LHCN-M2 (cell line): ENCODE data around the gene PCDH9. TPM values are rescaled to one million over a fixed set of nuclear protein-coding genes. Genes with fewer than 3 reads are reported as not detected.
A peak's percentile ranks its signal among the peaks of the same experiment; 100 is the strongest.
"Not testable (repeated sequence)": the region's sequence is repeated elsewhere in the genome, so short reads cannot be mapped to it uniquely, and the experiment has no call there.

ENCODE experiments used
- DNase-seq: peaks from one replicate; pipeline ENCODE4 v3.0.0-alpha.2; 2012; ENCODE audit warnings: low read depth
- total RNA-seq: library from RNA; depleted of rRNA; stranded (reverse); fragments of >200 nt; gene quantifications from 2 replicates; pipeline ENCODE4 v1.2.3, GENCODE V29; 2014

The PCDH9 gene
- total RNA-seq, 1 experiment from 2014 or later, result 90.6 TPM

DNA sequence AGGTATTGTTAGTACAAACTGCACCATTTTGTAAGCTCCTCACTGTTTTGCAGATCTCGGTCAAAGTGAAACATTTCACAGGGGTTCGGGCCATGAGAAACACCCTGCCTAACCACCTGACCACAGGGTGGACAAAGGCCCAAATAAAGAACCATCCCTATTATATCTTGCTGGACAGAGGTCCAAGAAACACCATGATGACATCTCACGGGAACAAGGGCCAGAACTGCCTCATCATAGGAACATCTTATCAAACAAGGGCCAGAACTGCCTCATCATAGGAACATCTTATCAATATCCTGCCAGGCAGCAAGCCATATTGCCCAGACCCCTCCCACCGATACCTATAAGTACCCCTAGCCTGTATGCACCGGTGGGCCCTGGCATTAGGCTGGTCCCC lies 99.7 kb downstream of the PCDH9 start:
- DNase-seq, result no peak

- no peak for DNase-seq
Measured at GRCh38 chr13:67128136-67128535, 102.0 kb downstream of the PCDH9 start.

- no peak for DNase-seq
Measured at GRCh38 chr13:67125681-67126080, 104.5 kb downstream of the PCDH9 start.

- DNase-seq, result no peak
Measured at GRCh38 chr13:67123165-67123564, 107.0 kb downstream of the PCDH9 start.

GRCh38 chr13:67122251-67122650 lies 107.9 kb downstream of the PCDH9 start:
- DNase-seq, result no peak

- no peak for DNase-seq
Measured at GRCh38 chr13:67120872-67121531, 109.1 kb downstream of the PCDH9 start.

- DNase-seq, result peak; percentile 93
Measured at GRCh38 chr13:67119481-67119894, 110.6 kb downstream of the PCDH9 start.

- DNase-seq, result no peak
Measured at GRCh38 chr13:67118277-67118676, 111.9 kb downstream of the PCDH9 start.

- no peak for DNase-seq
Measured at GRCh38 chr13:67117010-67117550, 113.1 kb downstream of the PCDH9 start.

- no peak for DNase-seq
Measured at GRCh38 chr13:67107979-67108378, 122.2 kb downstream of the PCDH9 start.

DNA sequence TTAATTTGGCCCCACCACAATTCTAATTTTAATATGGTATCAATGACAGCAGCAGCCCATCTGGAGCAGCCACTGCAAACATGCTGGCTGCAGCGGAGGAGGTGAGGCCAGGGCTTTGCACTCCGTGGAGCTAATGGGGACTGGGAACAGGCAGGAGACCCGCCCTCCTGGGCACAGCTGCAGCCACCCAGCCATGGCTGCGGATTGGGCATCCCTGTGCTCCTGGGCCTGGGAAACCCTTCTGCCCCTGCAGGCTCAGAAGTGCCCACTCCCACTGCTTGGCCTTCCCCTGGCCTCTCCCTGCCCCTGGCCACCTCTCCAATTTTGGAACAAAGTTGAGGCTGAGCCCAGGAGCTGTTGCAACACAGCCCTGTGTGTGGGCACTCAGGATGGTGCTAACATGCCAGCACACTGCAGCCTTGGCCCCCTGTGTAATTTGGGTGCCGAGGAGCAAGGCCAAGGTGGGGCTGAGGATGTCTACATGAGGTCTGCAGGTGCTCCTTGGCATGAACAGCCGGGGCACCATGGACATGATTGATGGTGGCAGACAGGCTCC lies 123.6 kb downstream of the PCDH9 start:
- no peak for DNase-seq

- DNase-seq, result no peak
Measured at GRCh38 chr13:67101730-67102467, 128.2 kb downstream of the PCDH9 start.

- peak; percentile 84 for DNase-seq
Measured at GRCh38 chr13:67100730-67101129, 129.4 kb downstream of the PCDH9 start.

DNA sequence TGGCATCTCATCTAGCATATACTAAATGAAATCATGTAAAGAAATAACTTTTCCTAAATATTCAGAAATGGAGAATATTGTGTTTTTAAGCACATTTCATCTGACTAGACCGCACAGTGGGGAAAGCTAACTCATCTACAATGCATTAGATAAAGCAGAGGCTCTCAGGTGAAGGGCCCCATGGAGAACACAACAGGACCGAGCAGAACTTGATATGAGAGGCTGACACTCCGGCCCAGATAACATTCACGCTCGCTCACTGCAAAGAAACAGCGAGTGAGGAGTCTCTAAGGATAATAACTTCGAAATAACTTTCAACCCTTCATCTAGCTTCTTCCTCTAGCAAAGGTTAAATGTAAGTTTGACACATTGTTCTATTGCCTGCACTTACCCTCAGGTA lies 130.6 kb downstream of the PCDH9 start:
- no peak for DNase-seq

DNA sequence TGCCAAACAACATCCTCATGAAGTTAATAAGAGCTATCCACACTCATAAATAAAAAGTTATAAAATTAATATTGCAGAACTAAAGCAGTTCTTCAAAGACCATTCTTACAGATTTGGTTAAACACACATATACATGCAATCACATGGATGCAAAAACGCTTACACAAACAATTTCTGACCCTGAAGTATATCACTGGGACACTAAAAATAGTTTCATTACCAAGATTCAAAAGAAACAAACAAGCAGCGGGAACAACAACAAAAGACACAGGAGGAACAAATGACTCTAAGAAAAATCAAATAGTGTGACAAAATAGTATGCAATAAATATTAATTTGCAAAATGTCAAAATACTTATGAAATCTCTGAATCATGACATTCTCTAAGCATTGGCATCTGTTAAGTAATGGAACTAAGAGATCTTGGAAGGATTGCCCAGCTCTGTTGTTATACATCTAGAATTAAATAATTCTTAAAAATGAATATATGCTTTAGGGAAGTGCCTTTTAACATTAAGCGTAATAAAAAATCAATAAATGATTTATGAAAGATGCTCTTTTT lies 132.2 kb downstream of the PCDH9 start:
- DNase-seq, result no peak

GRCh38 chr13:67096893-67097292 lies 133.2 kb downstream of the PCDH9 start:
- DNase-seq, result not testable (repeated sequence)

DNA sequence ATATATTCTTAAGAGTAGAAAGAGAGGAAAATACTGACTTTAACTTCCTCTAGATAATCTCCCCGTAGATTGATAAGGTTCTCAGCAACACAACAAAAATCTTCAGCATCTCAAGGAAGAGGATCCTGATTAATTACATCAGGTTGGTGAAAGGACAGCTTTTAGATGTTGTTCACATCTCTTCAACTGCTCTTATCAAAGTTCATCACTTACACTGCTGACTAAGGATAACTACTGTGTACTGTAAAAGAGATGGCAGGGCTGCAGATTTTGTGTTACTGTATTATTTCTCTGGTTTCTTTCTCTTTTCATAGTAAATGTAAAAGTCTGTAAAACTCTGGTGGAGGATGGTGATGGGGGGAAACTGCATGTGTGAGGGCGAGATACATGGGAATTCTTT lies 133.7 kb downstream of the PCDH9 start:
- no peak for DNase-seq

- DNase-seq, result peak; percentile 44
Measured at GRCh38 chr13:67095621-67096020, 134.5 kb downstream of the PCDH9 start.

DNA sequence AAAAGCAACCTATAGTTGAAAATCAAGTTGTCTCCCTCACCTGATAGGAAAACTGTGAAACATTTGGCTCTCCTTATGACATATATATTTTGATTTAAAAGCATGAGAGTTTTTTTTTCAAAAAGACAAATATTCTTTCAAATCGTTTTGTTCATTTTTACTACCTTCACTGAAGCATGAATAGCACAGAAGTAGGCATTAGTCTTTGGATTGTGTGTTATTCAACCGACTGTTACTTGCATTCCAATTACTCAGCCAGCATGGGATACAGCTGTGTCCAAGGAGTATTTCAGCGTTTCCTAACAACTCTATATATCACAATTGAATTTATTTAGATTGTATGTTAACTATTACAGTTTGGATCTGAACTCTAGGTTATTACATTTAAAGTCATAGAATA lies 135.2 kb downstream of the PCDH9 start:
- peak; percentile 16 for DNase-seq

DNA sequence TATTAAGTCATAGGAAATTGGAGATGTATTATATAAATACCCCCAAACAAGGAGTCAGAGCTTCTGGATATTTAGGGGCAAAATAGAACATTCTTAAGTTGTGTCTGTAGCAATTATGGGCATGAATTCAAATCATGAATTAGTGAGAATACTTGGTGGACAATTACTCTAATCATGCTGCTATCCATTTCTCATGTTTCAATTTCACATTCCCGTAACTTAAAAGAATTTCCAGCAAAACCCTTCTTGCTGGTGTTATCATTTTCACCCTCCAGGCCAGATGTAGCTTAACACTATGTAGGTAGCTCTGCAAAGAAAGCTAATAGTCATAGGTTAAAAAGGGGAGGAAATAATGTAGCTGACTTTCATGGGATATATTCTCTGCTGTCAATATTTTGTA lies 136.1 kb downstream of the PCDH9 start:
- DNase-seq, result no peak

DNA sequence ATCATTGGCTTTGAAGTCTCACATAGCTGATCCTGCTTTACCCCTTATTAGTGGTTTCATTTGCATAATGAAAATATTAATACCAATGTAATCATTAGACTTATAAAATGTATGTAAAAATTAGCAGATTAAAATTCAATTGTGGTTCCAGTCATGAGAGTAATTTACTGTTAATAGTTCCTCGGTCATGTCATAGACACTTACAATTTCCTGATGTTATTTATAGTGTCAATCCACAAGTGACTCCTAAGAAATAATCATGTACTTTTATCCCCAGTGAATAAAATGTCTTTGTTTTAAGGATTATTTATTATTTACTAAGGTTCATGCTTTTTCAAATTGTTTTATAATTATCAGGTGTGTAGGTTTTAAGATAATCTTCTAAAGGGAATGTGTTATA lies 138.5 kb downstream of the PCDH9 start:
- DNase-seq, result no peak

- DNase-seq, result no peak
Measured at GRCh38 chr13:67090856-67091255, 139.3 kb downstream of the PCDH9 start.
